Heart left ventricle (tissue), 16 donors: ENCODE measurements around the gene CBX5. TPM values are rescaled to one million over a fixed set of nuclear protein-coding genes. Genes with fewer than 3 reads are reported as not detected.
"Not testable (repeated sequence)": the region's sequence is repeated elsewhere in the genome, so short reads cannot be mapped to it uniquely, and the experiment has no call there.

Experiments
- ATAC-seq, 4 donors: fragments of 200-7000 bp; cut with Tn5 transposase; one replicate each; pipeline ENCODE4 v1.9.1; 2020 to 2022; ENCODE audit warnings: moderate library complexity in 4 of 4, mild to moderate bottlenecking in 3 of 4, moderate number of reproducible peaks in 1 of 4
- DNase-seq, 5 donors: peaks; one replicate each; pipeline ENCODE4 v3.0.0-alpha.2; 2020
- H3K27ac ChIP-seq, 12 donors: fragments of 200-600 bp; sonication (generic) in 4 of 12; one replicate each; pipeline versions ENCODE4 v1.5.0 to v1.8.0; 2016 to 2022; ENCODE audit warnings: mild to moderate bottlenecking in 2 of 12
- H3K27me3 ChIP-seq, 9 donors: fragments of 200-600 bp; sonication (generic) in 2 of 9; one replicate each; pipeline versions ENCODE4 v1.5.1 to v1.8.0; 2016 to 2022; ENCODE audit warnings: mild to moderate bottlenecking in 3 of 9
- H3K36me3 ChIP-seq, 9 donors: fragments of 200-600 bp; sonication (generic) in 2 of 9; one replicate each; pipeline versions ENCODE4 v1.5.0 to v1.8.0; 2018 to 2022; ENCODE audit warnings: mild to moderate bottlenecking in 2 of 9
- H3K4me1 ChIP-seq, 12 donors: fragments of 200-600 bp; sonication (generic) in 4 of 12; one replicate each; pipeline versions ENCODE4 v1.5.0 to v1.8.0; 2016 to 2022; ENCODE audit warnings: mild to moderate bottlenecking in 3 of 12
- H3K4me3 ChIP-seq, 12 donors: fragments of 200-600 bp; sonication (generic) in 4 of 12; one replicate each; pipeline versions ENCODE4 v1.5.0 to v1.8.0; 2017 to 2022; ENCODE audit warnings: mild to moderate bottlenecking in 9 of 12, moderate library complexity in 4 of 12
- H3K9me3 ChIP-seq, 12 donors: fragments of 200-600 bp; sonication (generic) in 4 of 12; one replicate each; pipeline versions ENCODE4 v1.5.0 to v1.8.0; 2016 to 2022; ENCODE audit warnings: mild to moderate bottlenecking in 1 of 12
- POLR2A ChIP-seq, 2 donors: fragments of 450-650 bp; IDR thresholded peaks; one replicate each; pipeline ENCODE4 v1.6.1; 2017; ENCODE audit warnings: antibody characterized with exemption in 2 of 2, mild to moderate bottlenecking in 2 of 2, moderate library complexity in 2 of 2
- WGBS, 4 donors: extraction: QIAGEN DNeasy Blood & Tissue Kit in 2 of 4; methylation state at CpG; one replicate each; pipeline versions ENCODE4 v1.1.5 to v1.1.7; 2013 to 2018; 5-methylcytosine and 5-hydroxymethylcytosine counted together
- intact Hi-C, 10 donors: fragments of 100-400 bp; cut with DNase I; formaldehyde crosslinking; loops; one replicate each; pipeline versions ENCODE4 v1.11.1 to v1.14.2; 2022
- polyA plus RNA-seq, 2 donors: library from polyadenylated mRNA; stranded (reverse); fragments of 200-250 nt; gene quantifications; one replicate each; pipeline ENCODE4 v1.2.3, GENCODE V29; 2013
- total RNA-seq, 9 donors: library from RNA; depleted of rRNA in 2 of 9; stranded (reverse); fragments of >200 nt in 2 of 9; fragmentation: NEBNext Ultra II Directional in 3 of 9; extraction: Animal tissue kit (Norgen Biotek cat#: 25700) in 3 of 9; gene quantifications; one replicate each; pipeline versions ENCODE4 v1.1.0 to v1.2.4, GENCODE V29; 2016 to 2023
- TF ChIP-seq, protein P1 (sequence below), 12 donors: fragments of 200-600 bp; sonication (generic) in 4 of 12; IDR thresholded peaks; one replicate each; pipeline versions ENCODE4 v1.5.0 to v1.8.0; 2018 to 2022; ENCODE audit warnings: antibody characterized with exemption in 12 of 12, mild to moderate bottlenecking in 5 of 12
- donor health status: ischemic (EF 13 %, LVEDD 7.1; RV severe dilation, severe dysfunction).
- donor health status: healthy with polysubstance abuse.
- donor health status: DM: no; HTN: yes; CAD: no.
- donor health status: DM: no; HTN: no; CAD: no.
- donor health status: ischemic (EF 25% LVEDD 6.9; RV normal size, moderate dysfunction).
- donor health status: ischemic (EF 25% LVEDD 5.7; RV mildly dilated, moderate dysfunction).
- donor health status: healthy.
- donor health status: DM: yes; HTN: yes; CAD: no.
- donor health status: ischemic (EF 35%, LVEDD 5.7; RV mildly dilated, moderate dysfunction).
- donor health status: nonischemic (EF 11% LVEDD 7.7; RV severe dilation, severe dysfunction).
- donor health status: DM: yes; HTN: yes; CAD: no.
- donor health status: PGD.
- donor health status: ischemic (EF 29% LVEDD 5.4; RV normal size, mild dysfunction).
- donor health status: nonischemic (EF 23%, LVEDD 6.1; RV moderate dilation, normal function).

The CBX5 gene
- total and polyA plus RNA-seq, 11 donors = 18.4 to 59.5 (median 39.9) TPM

DNA sequence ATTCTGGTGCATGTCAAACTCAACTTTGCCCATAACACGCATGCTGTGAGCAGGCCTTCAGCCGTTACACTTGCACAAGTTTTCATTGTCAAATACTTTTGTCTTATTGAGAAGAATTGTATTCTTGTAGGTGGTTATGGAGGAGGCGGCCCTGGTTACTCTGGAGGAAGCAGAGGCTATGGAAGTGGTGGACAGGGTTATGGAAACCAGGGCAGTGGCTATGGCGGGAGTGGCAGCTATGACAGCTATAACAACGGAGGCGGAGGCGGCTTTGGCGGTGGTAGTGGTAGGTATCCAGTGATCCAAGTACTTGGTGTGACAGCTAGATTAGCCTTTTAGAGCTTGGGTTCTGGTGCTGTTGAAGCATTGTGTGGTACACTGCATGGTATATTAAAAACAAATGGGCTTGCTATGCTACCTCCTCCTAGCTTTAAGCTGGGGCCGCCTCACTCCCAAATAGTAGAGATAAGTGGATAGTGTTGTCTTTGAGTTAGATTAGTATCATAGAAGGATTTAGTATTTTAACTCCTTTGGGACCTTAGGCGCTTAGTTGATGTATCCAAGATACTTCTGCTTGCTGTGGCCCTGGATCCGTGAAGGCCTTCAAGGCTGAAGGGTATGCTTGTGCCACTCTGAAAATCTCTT is 3.1 kb upstream of the CBX5 start:
- H3K36me3 ChIP-seq = peaks cover 0 to 70% (median 66%) of the 10 kb centered on the region in 9 donors
- peak overlapping the region in 2 of 12 donors; percentile 8 to 16 for H3K27ac ChIP-seq
- WGBS, 4 donors = 31 to 51% (median 45%) methylated on average over 11 of the region's 11 CpGs

DNA sequence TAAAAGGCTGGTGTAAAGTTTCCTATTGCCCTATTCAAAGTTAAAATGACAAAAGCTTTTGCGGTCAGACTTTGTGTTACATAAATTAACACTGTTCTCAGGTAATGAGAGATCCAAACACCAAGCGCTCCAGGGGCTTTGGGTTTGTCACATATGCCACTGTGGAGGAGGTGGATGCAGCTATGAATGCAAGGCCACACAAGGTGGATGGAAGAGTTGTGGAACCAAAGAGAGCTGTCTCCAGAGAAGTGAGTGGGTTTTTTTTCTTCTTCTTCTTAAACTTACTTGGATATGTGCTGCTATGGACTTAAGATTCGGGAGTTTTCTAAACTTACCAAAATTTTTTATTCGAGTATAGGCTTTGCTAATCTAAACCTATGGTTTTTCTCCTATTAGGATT is 1.8 kb upstream of the CBX5 start:
- 17 to 22% (median 20%) methylated on average over 4 of the region's 4 CpGs for WGBS, 4 donors
- peak overlapping the region; percentile 61 to 93 (median 79) for H3K4me3 ChIP-seq
- not testable (repeated sequence) for H3K27me3 ChIP-seq, ATAC-seq, H3K9me3 ChIP-seq, DNase-seq
- peak overlapping the region in 10 of 12 donors; percentile 88 to 99 (median 96) for H3K27ac ChIP-seq
- intact Hi-C loops = loop anchor here in 3 of 10 donors (2.0 to 10.0 kb wide), 4 partner anchors 43 to 76 kb away; partner anchors contain the start of gene COPZ1 (in 1 of the 3)
- H3K4me1 ChIP-seq = peaks cover 9 to 77% (median 66%) of the 10 kb centered on the region in 12 donors
- H3K36me3 ChIP-seq = peaks cover 0 to 56% (median 52%) of the 10 kb centered on the region in 9 donors

More for the DNA sequence above, 3.1 kb upstream of the CBX5 start:
- DNase-seq (no peak), ATAC-seq (no peak)
- H3K27me3 ChIP-seq = no peaks in the 10 kb centered on the region
- peaks cover 9 to 77% (median 64%) of the 10 kb centered on the region in 12 donors for H3K4me1 ChIP-seq
- H3K4me3 ChIP-seq = peak overlapping the region in 10 of 12 donors; percentile 0 to 93 (median 79)
- intact Hi-C loops = loop anchor here in 3 of 10 donors (2.0 to 10.0 kb wide), 3 partner anchors 62 to 74 kb away; no protein-coding TSS in a partner anchor
- TF ChIP-seq, protein P1, sequence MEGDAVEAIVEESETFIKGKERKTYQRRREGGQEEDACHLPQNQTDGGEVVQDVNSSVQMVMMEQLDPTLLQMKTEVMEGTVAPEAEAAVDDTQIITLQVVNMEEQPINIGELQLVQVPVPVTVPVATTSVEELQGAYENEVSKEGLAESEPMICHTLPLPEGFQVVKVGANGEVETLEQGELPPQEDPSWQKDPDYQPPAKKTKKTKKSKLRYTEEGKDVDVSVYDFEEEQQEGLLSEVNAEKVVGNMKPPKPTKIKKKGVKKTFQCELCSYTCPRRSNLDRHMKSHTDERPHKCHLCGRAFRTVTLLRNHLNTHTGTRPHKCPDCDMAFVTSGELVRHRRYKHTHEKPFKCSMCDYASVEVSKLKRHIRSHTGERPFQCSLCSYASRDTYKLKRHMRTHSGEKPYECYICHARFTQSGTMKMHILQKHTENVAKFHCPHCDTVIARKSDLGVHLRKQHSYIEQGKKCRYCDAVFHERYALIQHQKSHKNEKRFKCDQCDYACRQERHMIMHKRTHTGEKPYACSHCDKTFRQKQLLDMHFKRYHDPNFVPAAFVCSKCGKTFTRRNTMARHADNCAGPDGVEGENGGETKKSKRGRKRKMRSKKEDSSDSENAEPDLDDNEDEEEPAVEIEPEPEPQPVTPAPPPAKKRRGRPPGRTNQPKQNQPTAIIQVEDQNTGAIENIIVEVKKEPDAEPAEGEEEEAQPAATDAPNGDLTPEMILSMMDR (IDR thresholded peaks at IDR 0.05) = no peak
- no peak for TF ChIP-seq POLR2A (IDR thresholded peaks at IDR 0.05)
- H3K9me3 ChIP-seq = no peaks in the 10 kb centered on the region

DNA sequence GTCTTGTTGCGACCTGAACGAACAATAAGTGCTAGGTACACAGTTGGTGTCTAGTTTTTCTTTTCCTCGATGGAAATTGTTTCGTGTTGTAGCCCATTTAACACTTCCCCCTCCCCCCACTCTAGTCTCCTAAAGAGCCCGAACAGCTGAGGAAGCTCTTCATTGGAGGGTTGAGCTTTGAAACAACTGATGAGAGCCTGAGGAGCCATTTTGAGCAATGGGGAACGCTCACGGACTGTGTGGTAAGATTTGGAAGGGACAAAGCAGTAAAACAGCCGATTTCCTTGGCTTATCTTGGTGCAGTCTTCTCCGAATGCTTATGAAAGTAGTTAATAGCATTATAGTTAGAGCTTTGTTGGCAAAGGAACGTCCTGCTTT is 1.3 kb upstream of the CBX5 start:
- ATAC-seq, DNase-seq, H3K9me3 ChIP-seq, H3K27me3 ChIP-seq: not testable (repeated sequence)
- peak overlapping the region; percentile 61 to 93 (median 79) for H3K4me3 ChIP-seq
- peaks cover 9 to 73% (median 63%) of the 10 kb centered on the region in 12 donors for H3K4me1 ChIP-seq
- peaks cover 0 to 52% (median 48%) of the 10 kb centered on the region in 9 donors for H3K36me3 ChIP-seq
- intact Hi-C loops = loop anchor here in 2 of 10 donors (2.0 to 10.0 kb wide), 3 partner anchors 44 to 76 kb away; partner anchors contain the start of gene COPZ1 (in 1 of the 2)
- WGBS, 4 donors = 0 to 1% (median 0%) methylated on average over 10 of the region's 10 CpGs
- peak overlapping the region; percentile 82 to 99 (median 94) for H3K27ac ChIP-seq

DNA sequence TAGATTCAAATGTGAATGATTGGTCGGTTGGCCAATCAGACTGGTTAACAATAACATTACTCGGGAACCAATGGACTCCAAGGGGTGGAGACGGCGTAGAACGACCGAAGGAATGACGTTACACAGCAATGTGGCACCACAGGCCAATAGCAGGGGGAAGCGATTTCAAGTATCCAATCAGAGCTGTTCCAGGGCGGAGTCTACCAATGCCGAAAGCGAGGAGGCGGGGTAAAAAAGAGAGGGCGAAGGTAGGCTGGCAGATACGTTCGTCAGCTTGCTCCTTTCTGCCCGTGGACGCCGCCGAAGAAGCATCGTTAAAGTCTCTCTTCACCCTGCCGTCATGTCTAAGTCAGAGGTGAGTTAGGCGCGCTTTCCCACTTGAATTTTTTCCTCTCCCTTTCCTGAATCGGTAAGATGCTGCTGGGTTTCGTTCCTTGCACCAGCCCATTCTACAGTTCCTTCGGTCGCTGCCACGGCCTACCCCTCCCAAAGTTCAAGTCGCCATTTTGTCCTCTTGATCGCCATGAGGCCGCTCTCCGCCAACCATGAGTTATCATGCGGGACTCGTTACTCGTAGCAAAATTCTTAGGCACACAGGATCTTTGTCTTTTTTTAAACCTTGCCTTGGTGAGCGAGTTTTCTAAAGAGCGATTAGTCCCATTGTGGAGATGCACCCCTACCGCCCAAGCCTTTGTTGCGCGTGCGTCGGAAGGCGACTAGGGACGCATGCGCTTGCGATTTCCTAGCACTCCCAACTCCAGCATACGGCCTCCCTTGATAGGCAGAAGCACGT is 742 bp upstream of the CBX5 start, which contains the start of gene HNRNPA1:
Gene HNRNPA1 (plus strand): TSS at position 259 of the 793 bp plus-strand sequence. CDS start 82 bp downstream, at position 341.
- intact Hi-C loops = loop anchor here in 2 of 10 donors (1.0 to 10.0 kb wide), 4 partner anchors 44 to 77 kb away; partner anchors contain the start of gene COPZ1 (in 2 of the 2)
- Histone ChIP-seq H3K27me3 (no peaks in the 10 kb centered on the region), H3K9me3 (no peaks in the 10 kb centered on the region), H3K36me3 (peaks cover 0 to 46% (median 42%) of the 10 kb centered on the region in 9 donors), H3K27ac (peak within 1 kb of the TSS; percentile 82 to 99 (median 94)), H3K4me1 (peaks cover 9 to 67% (median 57%) of the 10 kb centered on the region in 12 donors), H3K4me3 (peak within 1 kb of the TSS; percentile 61 to 93 (median 79))
- TF ChIP-seq, protein P1 (IDR thresholded peaks at IDR 0.05) = no peak
- TF ChIP-seq POLR2A (IDR thresholded peaks at IDR 0.05) = peak; percentile 92 to 99
- WGBS, 4 donors = 0% methylated on average over 48 of the region's 48 CpGs
- peak; percentile 89 to 95 (median 94) for ATAC-seq
- peak; percentile 91 to 98 (median 98) for DNase-seq
